Astrocyte of the spinal cord (primary cell): Measurements from ENCODE around the gene SLC22A4.
A peak's percentile ranks its signal among the peaks of the same experiment; 100 is the strongest.

Source experiments
- DNase-seq: peaks from one replicate; pipeline ENCODE4 v3.0.0; 2011; ENCODE audit warnings: low read depth, low spot score
- H3K4me3 ChIP-seq: 2 replicates; pipeline ENCODE4 v1.5.1; 2011; ENCODE audit warnings: low read depth, mild to moderate bottlenecking, low read length, moderate library complexity
- in situ Hi-C: cut with HindIII; loops from 2 replicates; pipeline ENCODE4 v1.10.0; 2017; ENCODE audit warnings: low sequenced_read_pairs
- TF ChIP-seq, protein P1 (sequence below): IDR thresholded peaks from 2 replicates; pipeline ENCODE4 v1.5.1; 2012; ENCODE audit warnings: low read depth, mild to moderate bottlenecking, low read length, inconsistent platforms

Gene SLC22A4

DNA sequence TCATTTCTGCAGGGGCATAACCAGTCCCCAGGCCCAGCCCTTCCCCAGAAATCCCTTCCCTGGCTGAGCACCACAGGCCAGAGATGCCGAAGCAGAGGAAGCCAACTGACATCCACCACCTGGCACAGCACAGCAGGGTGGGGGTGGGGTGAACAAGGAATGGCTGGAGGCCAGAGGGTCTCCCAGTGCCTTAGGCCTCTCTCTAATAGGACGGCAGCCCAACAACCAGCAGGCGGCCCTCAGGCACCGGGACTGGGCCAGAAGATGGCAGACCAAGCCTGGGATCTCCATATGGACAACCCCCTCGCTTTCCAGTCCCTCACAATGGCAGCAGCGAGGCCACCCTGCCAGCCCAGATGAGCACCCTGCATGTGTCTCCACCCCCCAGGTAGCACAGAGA, 23.5 kb upstream of the SLC22A4 start:
- in situ Hi-C loops, result no loop called here
- H3K4me3 ChIP-seq, result no peak overlapping the region
- TF ChIP-seq, protein P1, sequence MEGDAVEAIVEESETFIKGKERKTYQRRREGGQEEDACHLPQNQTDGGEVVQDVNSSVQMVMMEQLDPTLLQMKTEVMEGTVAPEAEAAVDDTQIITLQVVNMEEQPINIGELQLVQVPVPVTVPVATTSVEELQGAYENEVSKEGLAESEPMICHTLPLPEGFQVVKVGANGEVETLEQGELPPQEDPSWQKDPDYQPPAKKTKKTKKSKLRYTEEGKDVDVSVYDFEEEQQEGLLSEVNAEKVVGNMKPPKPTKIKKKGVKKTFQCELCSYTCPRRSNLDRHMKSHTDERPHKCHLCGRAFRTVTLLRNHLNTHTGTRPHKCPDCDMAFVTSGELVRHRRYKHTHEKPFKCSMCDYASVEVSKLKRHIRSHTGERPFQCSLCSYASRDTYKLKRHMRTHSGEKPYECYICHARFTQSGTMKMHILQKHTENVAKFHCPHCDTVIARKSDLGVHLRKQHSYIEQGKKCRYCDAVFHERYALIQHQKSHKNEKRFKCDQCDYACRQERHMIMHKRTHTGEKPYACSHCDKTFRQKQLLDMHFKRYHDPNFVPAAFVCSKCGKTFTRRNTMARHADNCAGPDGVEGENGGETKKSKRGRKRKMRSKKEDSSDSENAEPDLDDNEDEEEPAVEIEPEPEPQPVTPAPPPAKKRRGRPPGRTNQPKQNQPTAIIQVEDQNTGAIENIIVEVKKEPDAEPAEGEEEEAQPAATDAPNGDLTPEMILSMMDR, result no peak
- no peak for DNase-seq

DNA sequence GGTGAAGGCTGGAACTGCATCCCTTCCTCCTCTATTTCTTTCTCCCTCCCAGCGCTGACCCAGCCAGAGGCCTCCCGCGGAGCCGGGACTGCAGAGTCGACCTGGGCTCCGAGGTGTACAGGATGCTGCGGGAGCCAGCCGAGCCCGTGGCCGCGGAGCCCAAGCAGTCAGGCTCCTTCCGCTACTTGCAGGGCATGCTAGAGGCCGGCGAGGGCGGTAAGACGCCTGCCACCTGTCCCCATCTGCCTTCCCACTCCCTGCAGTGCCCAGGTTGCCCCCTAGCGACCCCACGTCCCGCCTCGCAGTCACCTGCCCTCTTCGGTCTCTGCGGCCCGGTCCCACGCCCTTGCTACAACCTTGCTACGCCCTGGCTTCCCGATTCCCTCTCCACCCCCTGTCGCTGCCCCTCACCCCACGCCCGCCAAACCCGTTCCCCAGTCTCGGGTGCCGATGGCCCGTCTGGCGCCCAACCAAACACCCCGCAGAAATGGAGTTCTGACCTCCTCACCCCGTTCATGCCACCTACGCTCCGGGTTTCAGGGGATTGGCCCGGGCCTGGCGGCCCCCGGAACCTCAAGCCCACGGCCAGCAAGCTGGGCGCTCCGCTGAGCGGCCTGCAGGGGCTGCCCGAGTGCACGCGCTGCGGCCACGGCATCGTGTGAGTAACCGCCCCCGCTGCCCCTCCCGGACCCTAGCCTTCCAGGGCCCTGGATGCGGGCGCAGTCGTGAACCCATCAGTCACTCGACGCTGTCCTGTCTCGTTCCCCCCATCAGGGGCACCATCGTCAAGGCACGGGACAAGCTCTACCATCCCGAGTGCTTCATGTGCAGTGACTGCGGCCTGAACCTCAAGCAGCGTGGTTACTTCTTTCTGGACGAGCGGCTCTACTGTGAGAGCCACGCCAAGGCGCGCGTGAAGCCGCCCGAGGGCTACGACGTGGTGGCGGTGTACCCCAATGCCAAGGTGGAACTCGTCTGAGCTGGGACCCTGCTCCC, 22.6 kb upstream of the SLC22A4 start:
- H3K4me3 ChIP-seq, result no peak overlapping the region
- no peak for DNase-seq
- TF ChIP-seq, protein P1, result no peak
- in situ Hi-C loops, result no loop called here

DNA sequence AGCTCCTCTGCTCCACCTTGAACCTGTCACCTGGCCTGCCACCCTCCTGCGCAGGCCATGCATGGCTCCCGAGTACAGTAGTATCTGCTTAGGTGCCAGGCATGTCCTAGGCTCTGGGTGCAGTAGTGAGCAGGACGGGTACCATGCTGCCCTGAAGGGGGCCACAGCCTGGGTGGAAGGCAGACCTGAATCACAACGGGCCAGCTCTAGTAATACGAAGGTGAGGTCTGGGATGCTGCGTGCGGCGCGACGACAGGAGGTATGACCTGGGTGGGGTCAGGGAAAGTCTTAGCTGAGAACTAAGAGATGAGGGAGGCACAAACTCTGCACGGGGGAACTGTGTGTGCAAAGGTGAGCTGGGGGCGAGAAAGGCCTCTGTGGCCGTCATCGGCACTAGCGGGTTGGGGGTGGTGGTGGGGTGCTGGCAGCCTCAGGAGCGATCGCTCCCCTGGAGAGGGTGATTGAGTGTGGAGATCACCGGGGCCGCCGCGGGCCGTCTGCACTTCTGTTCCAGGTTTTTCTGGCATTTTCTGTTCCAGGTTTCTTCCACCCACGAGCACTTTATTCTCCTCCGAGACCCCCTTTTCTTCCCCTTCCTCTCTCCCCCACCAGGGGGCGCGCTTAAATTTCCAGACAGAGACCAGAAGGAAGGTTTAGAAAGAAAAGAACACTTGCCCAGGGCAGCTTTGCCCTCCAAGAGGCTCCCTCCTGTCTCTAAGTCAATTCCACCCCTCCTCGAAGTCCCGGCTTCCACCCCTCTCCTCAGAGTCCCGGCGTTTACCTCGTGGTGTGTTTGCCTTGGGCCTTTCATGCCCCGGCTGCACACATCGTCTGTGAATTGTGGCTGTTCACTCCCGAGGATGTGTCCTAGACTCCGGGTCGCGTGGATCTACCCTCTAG, 21.6 kb upstream of the SLC22A4 start:
- TF ChIP-seq, protein P1, result peak; percentile 87
- peak; percentile 54 for DNase-seq
- no peak overlapping the region for H3K4me3 ChIP-seq
- in situ Hi-C loops, result no loop called here

DNA sequence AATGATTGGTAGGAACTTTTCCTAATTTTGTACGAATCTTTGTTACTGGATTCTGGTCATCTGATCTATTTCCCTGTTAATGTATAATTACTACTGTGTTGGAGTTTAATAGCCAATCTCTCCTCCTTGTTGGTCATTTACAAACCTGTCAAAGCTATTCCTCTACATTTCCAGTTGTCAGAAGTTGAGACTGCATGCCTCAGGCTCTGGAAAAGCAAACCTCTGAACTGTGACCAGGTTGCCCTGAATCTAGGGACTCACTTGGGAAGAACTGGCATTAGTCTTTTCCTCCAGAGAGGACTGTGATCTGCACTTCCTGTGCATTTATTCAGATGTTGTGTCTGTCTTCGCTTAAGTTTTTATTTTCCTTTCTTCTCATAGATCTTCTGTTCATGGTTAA, 20.6 kb upstream of the SLC22A4 start:
- TF ChIP-seq, protein P1, result no peak
- no peak overlapping the region for H3K4me3 ChIP-seq
- in situ Hi-C loops, result no loop called here
- DNase-seq, result no peak

DNA sequence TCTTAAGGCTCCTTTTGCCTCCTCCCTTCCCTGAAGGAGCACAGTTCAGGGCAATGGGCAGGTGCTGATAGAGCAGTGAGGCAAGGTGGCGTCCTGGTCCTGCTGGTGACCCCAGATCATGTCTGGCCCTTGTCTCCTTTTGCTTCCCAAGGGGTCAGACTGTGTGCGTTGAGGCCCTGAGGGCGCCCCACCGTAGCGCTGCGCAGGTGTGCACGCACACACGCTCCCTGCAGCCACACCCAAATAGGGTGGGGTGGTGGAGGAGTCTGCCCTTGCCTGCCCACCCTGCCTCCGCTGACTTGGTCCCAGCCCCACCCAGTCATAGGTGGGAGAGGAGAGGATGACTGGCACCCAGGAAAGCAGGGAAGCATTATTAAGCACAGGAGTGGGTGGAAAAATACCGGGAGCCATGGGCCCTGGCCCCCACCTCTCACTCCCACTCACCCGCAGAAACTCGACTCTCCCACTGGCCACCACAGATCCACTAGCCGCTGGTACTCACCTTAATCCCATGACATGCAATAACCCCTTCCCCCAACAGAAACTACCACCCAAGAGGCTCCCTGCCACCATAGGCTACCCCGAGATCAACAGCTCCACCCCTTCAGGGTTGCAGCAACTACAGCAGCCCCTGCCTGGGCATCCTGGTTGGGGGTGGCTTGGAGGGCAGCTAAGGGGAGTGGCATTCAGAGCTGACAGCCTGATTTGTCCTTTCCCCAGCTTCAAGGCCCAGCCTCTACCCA, 20.0 kb upstream of the SLC22A4 start:
- DNase-seq, result no peak
- in situ Hi-C loops, result no loop called here
- TF ChIP-seq, protein P1, result no peak
- no peak overlapping the region for H3K4me3 ChIP-seq
